Esophagus muscularis mucosa (tissue), 3 donors: ENCODE data around the gene SLC24A3.

Source experiments
- POLR2A ChIP-seq: fragments of 450-650 bp; IDR thresholded peaks from one replicate; pipeline ENCODE4 v1.6.1; 2017; ENCODE audit warnings: antibody characterized with exemption, moderate library complexity, mild to moderate bottlenecking, low read depth
- POLR2AphosphoS5 ChIP-seq, 2 donors: sonication (generic); formaldehyde crosslinking; IDR thresholded peaks; one replicate each; pipeline ENCODE4 v1.6.1; 2017; ENCODE audit warnings: antibody characterized with exemption in 2 of 2
- TF ChIP-seq, protein P1 (sequence below), 3 experiments: fragments of 200-600 bp in 2 of 3; fragments of 450-650 bp in 1 of 3; sonication (generic) in 2 of 3; IDR thresholded peaks; one replicate each; pipeline ENCODE4 v1.5.1; 2017 to 2019; ENCODE audit warnings: antibody characterized with exemption in 3 of 3, mild to moderate bottlenecking in 2 of 3, moderate library complexity in 1 of 3

DNA sequence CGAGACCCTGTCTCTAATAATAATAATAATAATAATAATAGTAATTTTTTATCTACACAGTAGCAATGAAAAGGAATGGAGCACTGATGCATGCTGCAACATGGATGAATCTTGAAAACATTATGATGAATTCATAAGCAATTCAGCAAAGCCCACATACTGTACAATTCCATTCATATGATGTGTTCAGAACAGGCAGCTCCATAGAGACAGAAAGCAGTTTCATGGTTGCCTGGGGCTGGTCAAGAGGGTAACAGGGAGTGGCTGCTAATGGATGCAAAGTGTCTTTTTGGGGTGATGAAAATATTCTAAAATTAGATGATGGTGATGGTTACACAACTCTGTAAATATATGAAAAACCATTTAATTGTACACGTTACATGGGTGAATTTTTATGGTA lies 43.6 kb downstream of the SLC24A3 start:
- TF ChIP-seq, protein P1, sequence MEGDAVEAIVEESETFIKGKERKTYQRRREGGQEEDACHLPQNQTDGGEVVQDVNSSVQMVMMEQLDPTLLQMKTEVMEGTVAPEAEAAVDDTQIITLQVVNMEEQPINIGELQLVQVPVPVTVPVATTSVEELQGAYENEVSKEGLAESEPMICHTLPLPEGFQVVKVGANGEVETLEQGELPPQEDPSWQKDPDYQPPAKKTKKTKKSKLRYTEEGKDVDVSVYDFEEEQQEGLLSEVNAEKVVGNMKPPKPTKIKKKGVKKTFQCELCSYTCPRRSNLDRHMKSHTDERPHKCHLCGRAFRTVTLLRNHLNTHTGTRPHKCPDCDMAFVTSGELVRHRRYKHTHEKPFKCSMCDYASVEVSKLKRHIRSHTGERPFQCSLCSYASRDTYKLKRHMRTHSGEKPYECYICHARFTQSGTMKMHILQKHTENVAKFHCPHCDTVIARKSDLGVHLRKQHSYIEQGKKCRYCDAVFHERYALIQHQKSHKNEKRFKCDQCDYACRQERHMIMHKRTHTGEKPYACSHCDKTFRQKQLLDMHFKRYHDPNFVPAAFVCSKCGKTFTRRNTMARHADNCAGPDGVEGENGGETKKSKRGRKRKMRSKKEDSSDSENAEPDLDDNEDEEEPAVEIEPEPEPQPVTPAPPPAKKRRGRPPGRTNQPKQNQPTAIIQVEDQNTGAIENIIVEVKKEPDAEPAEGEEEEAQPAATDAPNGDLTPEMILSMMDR (IDR thresholded peaks at IDR 0.05), result no peak
- TF ChIP-seq POLR2AphosphoS5 (IDR thresholded peaks at IDR 0.05), result no peak
- no peak for TF ChIP-seq POLR2A
